ENCODE measurements around the gene ENKD1.

The ENKD1 gene

DNA sequence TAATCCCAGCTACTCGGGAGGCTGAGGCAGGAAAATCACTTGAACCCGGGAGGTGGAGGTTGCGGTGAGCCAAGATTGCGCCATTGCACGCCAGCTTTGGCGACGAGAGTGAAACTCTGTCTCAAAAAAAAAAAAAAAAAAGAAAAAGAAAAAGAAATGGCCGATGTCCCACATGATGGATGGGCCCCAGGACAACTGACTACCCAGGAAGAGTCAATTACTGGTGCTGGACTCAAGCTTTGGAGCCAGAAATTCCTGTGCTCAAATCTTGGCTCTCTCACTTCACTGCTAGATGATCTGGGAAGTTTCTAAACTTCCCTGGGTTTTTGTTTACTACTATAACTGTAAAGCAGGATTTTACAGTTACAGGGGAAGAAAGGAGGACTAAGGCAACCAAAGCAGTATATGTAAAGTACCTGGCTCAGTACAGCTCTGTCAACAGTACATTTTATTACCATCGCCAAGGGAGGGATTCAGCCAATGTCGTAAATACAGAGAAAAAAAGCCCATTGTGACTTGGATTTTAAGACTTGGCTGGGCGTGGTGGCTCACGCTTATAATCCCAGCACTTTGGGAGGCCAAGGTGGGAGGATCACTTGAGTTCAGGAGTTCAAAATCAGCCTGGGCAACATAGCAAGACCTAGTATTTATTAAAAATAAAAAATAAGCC, 11.9 kb upstream of the ENKD1 start:
- DNase-seq = no peak

- DNase-seq = no peak
Measured at GRCh38 chr16:67677712-67678111, 11.2 kb upstream of the ENKD1 start.

DNA sequence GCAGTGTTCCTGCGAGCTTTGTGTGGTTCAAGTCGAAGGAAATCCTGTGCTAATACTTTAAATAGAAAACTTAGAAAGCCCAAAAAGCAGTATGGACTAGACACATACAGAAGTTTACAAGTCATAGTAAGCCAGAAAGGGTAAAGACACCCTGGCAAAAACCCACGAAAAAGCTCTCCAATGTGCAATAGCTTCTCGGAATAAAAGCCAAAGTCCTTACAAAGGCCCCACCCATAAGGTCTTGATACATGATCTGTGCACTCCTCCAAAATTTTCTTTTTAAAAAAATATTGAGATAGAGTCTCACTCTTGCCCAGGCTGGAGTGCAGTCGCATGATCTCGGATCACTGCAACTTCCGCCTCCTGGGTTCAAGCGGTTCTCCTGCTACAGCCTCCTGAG, 10.4 kb upstream of the ENKD1 start:
- no peak for DNase-seq

GRCh38 chr16:67676516-67676915, 10.0 kb upstream of the ENKD1 start:
- no peak for DNase-seq

DNA sequence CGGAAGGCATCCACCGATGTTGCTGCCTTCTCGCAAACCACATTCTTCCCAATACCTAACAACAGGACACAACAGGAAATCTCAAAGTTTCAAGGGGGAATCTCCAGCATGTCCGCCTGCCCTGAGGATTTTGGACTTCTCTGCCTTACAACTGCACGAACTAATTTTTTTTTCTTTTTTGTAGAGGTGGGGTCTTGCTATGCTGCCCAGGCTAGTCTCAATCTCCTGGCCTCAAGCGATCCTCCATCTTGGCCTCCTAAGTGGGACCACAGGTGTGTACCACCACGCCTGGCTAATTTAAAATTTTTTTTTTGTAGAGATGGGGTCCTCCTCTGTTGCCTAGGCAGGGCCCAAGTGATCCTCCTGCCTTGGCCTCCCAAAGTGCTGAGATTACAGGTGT, 9.4 kb upstream of the ENKD1 start:
- DNase-seq = no peak

DNA sequence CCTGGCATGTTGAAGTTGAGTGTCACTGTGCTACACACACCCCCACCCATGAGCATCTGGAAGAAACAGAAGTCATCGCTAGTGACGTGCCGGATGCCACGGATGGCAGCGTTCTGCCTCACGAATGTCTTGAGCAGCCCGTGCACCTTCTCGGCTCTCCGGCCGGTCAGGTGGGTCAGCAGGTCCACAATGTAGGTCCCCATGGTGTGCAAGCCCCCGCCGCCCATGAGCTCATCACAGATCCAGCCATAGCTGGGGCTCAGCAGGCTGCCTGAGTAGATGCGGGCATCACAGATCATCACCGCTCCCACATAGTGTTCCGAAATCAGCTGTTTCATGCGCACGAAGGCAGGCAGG, 9.0 kb upstream of the ENKD1 start:
- no peak for DNase-seq

DNA sequence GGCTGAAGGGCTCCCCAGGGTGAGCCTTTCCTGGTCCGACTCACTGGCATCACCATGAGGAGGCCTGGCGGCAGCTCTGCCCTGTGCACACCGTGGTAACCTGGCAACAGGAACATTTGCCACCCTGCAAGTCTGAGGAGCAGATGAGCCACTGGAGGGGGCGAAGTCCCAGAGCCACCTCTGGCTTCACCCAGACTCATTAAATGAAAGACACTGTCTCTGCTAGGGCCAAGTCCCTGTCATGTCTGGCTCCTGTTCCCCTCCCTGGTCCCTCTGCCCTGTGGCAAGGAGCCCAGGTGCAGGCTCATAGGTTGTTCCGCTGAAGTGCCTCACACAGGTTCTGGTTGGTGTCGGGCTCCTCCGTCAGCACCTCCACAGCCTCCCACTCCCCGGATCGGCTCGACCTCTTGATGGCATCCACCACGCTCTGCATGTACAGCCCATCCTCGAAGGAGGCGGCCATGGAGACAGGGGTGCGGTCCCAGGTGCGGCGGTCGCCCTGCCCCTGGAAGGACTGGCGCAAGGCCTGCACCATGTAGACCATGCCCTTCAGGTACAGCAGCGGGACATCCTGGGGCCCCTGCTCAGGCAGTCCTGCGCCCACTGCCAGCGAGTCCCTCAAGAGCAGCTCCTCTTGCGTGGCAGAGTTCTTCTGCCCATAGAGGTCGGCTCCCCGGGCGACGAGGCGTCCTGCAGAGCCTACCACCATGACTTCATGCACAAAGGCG, 8.5 kb upstream of the ENKD1 start:
- no peak for DNase-seq

DNA sequence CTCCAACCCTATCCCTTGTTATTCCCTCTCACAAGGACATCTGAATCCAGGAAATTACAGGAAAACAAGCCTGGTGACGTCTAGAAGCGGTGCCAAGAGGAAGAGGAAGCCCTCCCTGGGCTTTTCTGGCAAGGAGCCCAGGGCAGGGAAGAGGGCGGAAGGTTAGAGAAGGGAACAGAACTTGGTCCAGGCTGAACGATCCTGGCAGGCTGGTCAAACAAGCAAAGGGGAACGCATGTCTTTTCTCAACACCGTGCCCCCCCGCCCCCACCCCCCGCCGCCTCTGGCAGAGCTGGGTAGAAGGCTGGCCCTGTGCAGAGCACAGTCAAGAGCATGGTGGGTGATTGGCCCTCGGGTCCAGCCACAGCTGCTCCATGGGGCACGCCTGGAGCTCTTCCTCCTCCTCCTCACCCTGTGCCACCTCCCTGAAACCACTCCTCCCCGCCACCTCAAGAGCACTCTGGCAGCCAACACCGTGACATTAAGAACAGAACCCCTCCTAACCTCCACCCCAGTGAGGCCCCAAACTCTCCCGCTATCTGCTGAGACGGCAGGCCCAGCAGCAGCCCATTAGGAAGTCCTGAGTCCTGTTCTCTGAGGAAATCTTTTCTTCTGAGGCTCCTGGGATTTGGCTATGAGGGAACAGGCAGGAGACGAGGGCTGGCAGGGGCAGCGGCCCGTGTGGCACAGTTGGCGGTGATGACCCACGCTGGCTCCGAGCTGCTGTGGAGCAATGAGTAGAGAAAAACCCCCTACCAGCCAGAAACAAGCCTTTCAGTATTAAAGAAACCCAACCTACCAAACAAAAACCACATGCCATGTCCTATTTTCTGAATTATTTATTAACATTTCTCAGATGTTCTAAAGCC, 7.4 kb upstream of the ENKD1 start:
- no peak for DNase-seq

GRCh38 chr16:67672739-67673662, 6.5 kb upstream of the ENKD1 start:
- peak; percentile 12 for DNase-seq

GRCh38 chr16:67672306-67672705, 5.8 kb upstream of the ENKD1 start:
- no peak for DNase-seq

DNA sequence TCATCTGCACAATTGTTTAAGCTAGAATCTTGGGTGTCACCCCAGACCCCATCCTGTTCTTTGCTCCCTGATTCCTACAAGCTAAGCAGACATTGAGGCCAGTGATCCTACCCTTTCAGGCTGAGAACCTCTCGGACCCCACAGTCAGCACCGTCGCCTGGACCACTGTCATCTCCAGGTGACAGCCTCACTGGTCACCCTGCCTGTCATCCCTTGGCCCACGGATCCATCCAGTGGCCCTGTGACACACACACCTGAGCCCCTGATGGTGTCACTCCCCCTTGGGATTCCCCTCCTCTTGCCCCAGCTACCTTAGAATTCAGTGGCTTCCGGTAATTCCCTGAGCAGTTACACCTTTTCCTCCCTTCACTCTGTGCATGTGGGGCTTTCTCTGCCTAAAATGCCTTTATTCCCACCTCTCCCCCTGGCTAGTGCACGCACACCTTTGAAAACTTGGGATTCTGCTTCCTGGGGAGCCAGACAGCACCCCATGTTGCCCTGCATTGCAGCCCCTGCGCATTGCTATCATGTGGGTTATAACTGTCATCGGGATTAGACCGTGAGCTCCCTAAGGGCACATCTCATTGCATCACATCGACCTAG, 3.0 kb upstream of the ENKD1 start:
- DNase-seq = no peak

- no peak for DNase-seq
Measured at GRCh38 chr16:67668495-67669157, 2.1 kb upstream of the ENKD1 start.

DNA sequence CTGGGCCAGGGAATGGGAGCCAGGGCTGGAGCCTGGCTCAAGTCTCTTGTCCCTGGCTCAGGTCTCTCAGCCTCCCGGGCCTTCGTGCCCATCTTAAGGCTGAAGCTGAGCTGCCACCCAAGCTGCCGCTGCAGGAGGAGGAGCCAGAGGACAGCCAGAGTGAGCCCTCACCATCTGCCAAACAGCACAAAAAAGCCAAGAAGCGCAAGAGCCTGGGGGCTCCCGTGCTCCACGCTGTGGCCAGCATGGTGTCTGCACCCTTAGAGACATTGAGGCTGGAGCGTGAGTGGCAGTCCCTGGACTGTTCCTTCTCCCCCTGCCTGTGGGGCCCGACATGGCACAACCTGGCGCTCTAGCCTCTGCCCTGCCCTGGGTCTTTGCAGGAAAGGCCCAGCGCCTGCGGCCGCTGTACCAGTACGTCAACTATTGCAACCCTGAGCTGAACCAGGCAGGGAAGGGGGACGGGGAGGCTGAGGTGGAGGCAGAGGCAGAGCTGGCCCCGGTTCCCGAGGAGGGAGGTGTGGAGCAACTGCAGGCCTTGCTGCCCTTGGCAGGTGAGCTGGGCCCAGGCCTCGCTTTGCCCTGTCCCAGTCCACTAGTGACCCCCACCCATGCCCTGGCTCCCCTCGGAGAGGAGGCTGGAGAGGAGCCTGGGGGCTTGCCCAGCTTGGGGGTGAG, 1.4 kb upstream of the ENKD1 start:
- peak; percentile 98 for DNase-seq

- DNase-seq = peak; percentile 50
Measured at GRCh38 chr16:67667453-67667816, 885 bp upstream of the ENKD1 start.

GRCh38 chr16:67666032-67666551, 458 bp downstream of the ENKD1 start:
- peak; percentile 28 for DNase-seq

DNA sequence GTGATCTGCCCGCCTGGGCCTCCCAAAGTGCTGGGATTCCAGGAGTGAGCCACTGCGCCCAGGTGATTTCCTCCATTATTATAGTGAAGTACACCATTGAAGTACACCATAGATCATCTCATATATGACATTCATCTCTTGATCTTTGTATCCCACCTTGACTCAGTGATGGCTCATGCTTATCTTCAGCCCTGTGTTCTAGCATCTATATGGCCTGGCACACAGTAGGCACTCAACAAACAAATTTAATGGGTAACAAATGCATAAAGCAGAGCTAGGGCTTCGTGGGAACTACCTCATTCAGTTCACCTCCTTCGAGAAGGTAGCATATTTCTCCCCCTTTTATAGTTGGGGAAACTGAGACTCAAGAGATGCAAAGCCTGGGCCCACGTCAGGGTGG, 952 bp downstream of the ENKD1 start:
- DNase-seq = no peak

DNA sequence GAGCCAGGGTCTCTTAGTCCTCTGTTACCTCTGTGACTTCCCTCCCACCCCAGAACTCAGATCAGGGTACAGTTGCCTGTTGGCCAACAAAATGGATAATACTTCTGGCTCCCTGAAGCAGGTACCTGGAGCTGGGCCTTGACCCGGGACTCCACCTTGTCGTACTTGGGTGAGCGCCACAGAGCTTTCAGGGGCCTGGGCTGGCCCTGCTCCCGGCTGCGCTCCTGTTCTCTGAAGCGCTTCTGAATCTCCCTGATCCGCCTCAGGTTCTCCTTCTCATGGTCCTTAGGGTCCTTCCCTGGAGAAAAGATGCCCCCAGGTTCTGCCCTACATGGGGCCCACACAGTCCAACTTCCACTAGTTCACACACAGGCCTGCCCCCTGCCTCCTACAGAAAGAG, 1.7 kb downstream of the ENKD1 start:
- no peak for DNase-seq

- no peak for DNase-seq
Measured at GRCh38 chr16:67664258-67664657, 2.3 kb downstream of the ENKD1 start.

GRCh38 chr16:67663877-67664222, 2.7 kb downstream of the ENKD1 start:
- no peak for DNase-seq

DNA sequence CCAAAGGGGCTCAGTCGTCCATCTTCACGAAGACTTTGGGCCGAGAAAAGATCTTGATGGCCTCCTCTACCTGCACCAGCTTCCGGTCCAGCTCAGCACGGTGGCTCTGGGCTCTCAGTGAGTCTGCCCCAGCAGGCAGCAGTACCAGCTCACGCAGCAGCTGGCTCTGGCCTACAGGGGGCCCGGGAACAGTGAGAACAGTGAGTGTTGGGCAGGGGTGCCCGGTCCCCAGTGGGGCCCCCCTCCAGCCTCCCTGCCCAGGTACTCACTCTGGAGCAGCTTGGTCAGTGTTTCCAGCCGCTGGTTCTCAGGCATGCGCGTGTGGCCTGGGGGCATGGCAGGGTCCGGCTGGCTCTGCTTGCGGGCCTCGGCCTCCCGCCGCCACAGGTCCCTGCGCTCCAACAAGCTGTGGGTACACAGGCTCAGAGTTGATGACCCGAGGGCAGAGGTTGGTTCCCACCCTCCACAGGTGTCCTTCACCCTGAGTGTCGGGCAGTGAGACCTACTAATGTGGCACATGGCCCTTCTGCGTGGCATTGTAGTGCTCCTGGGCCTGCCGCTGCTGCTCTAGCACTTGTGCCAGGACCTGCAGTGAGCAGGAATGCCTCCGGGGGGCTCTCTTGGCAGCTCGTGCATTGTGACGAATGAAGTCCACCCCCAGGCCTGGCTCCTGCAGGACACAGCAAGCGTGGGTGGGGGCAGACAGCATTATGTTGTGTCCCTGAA, 3.2 kb downstream of the ENKD1 start:
- no peak for DNase-seq

- no peak for DNase-seq
Measured at GRCh38 chr16:67662653-67663010, 3.9 kb downstream of the ENKD1 start.

Data from NCI-H2171 treated with DMSO at 0.1 percent for 48 hours (cell line).